Naive B cell (primary cell): ENCODE data around the gene COG7. TPM values are rescaled to one million over a fixed set of nuclear protein-coding genes. Genes with fewer than 3 reads are reported as not detected.
A peak's percentile ranks its signal among the peaks of the same experiment; 100 is the strongest.
"Not testable (repeated sequence)": the region's sequence is repeated elsewhere in the genome, so short reads cannot be mapped to it uniquely, and the experiment has no call there.

ENCODE experiments used
- ATAC-seq, 2 donors: fragments of 150-1000 bp; cut with Tn5 transposase; 2 replicates each; pipeline ENCODE4 v1.10.0; 2021; ENCODE audit warnings: low read depth in 2 of 2, mild to moderate bottlenecking in 2 of 2, moderate library complexity in 2 of 2
- DNase-seq: peaks from one replicate; pipeline ENCODE4 v3.0.0; 2022
- H3K27ac Mint-ChIP-seq, 6 donors: one replicate each; pipeline ENCODE4 v1.8.0; 2020 to 2022; ENCODE audit warnings: mild to moderate bottlenecking in 6 of 6, mixed read lengths in 6 of 6, moderate library complexity in 5 of 6, inconsistent platforms in 2 of 6
- H3K27me3 Mint-ChIP-seq, 3 donors: one replicate each; pipeline ENCODE4 v1.8.0; 2021 to 2022; ENCODE audit warnings: mixed read lengths in 3 of 3, mild to moderate bottlenecking in 1 of 3
- H3K36me3 Mint-ChIP-seq, 2 donors: one replicate each; pipeline ENCODE4 v1.8.0; 2020 to 2022; ENCODE audit warnings: mixed read lengths in 2 of 2, inconsistent platforms in 1 of 2, mild to moderate bottlenecking in 1 of 2
- H3K4me1 Mint-ChIP-seq, 3 donors: one replicate each; pipeline ENCODE4 v1.8.0; 2020 to 2022; ENCODE audit warnings: mixed read lengths in 3 of 3, inconsistent platforms in 1 of 3, mild to moderate bottlenecking in 1 of 3, moderate library complexity in 1 of 3
- H3K4me3 Mint-ChIP-seq, 8 donors: one replicate each; pipeline ENCODE4 v1.8.0; 2020 to 2022; ENCODE audit warnings: mild to moderate bottlenecking in 8 of 8, mixed read lengths in 8 of 8, moderate library complexity in 8 of 8, inconsistent platforms in 2 of 8
- H3K9me3 Mint-ChIP-seq, 7 donors: one replicate each; pipeline ENCODE4 v1.8.0; 2020 to 2022; ENCODE audit warnings: mixed read lengths in 7 of 7, mild to moderate bottlenecking in 5 of 7, inconsistent platforms in 2 of 7, moderate library complexity in 1 of 7
- polyA plus RNA-seq, 6 donors: library from polyadenylated mRNA; unstranded; fragments of 300-500 nt; fragmentation: Illumina TruSeq; gene quantifications; one replicate each; pipeline ENCODE4 v1.2.3, GENCODE V29; 2021; ENCODE audit warnings: low read depth in 6 of 6

COG7 gene
- polyA plus RNA-seq, 6 donors from 2014 or later = 5.8 to 19.3 (median 8.8) TPM

DNA sequence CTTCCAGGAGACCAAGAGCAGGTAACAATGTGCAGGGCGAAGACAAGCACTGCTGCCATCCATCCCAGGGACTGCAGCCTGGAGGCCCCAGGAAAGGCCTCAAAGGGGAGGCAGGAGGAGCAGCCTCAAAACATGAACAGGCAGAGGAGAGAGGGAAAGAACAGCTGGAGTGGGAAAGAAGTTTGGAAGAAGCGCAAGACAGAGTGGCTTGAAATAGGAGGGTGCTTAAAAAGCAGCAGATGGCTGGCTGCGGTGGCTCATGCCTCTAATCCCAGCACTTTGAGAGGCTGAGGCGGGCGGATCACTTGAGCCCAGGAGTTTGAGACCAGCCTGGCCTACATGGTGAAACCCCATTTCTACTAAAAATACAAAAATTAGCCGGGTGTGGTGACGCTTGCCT is 52.5 kb downstream of the COG7 start:
- H3K4me1 Mint-ChIP-seq, DNase-seq, H3K27me3 Mint-ChIP-seq, ATAC-seq, H3K4me3 Mint-ChIP-seq, H3K9me3 Mint-ChIP-seq: not testable (repeated sequence)
- H3K27ac Mint-ChIP-seq = peak overlapping the region in 1 of 6 donors; percentile 97
- H3K36me3 Mint-ChIP-seq = peaks cover 42 to 44% of the 10 kb centered on the region in 2 donors

DNA sequence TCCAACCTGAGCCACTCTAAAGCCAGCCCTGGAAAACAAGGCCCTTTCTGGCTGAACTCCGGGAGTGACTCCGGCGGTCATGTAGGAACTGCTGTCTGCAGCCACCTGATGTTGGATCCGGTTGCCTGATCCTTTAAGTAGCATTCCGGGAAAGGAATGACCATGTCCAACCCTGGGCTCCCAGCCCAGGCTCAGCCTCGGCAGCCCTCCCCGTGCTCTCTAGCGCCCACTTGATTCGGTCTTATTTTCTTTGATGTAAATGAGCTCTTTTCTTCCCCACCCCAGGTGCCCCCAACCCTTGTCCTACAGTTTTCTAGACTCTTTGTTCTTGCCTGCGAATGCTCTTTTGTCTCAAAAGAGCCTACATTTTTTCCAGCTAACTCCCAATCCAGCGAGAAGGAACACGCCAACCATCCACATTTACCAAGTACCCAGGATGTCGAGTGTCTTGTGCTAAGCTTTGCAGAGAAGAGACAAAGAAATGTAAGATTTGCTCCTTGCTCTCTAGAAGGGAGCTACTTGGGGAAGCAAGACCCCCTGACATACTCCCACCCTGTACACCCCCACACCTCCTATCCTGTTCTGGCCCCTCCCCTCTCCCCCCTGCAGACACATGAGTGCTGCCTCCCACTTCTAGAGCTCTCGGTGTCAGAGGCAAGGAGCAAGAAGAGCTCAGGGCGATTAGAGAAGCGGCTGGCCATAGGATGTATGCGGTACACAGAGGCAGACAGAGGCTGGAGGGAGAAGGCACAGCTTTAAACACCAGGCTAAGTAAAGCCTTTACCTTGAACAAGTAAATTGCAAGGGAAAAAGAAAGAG is 53.8 kb downstream of the COG7 start:
- no peak overlapping the region for H3K27ac Mint-ChIP-seq
- ATAC-seq = no peak
- peak overlapping the region in 1 of 8 donors; percentile 47 for H3K4me3 Mint-ChIP-seq
- H3K4me1 Mint-ChIP-seq = no peaks in the 10 kb centered on the region
- no peak for DNase-seq
- no peaks in the 10 kb centered on the region for H3K9me3 Mint-ChIP-seq
- peaks cover 42 to 47% of the 10 kb centered on the region in 2 donors for H3K36me3 Mint-ChIP-seq
- no peaks in the 10 kb centered on the region for H3K27me3 Mint-ChIP-seq

DNA sequence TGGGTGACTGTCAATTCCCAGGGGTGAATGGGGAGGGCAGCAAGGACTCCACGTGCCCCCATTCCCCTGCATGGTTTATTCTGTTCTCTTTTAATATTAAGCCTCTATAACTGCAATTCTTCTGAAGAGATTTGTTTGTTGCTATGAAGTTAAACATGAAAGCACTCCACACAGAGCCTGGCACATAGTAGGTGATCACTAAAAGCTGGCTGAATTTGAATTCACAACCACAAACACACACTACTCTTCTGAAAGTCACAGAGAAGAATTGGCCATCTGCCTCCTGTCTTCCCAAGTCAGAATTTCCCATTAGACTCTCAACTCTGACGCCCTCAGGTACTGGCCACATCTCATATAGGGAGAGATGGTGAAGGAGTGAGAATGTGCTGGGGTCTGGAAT is 55.5 kb downstream of the COG7 start:
- no peak overlapping the region for H3K4me3 Mint-ChIP-seq
- no peak overlapping the region for H3K27ac Mint-ChIP-seq
- no peaks in the 10 kb centered on the region for H3K9me3 Mint-ChIP-seq
- H3K27me3 Mint-ChIP-seq = no peaks in the 10 kb centered on the region
- ATAC-seq (no peak), DNase-seq (no peak)
- H3K4me1 Mint-ChIP-seq = no peaks in the 10 kb centered on the region
- peaks cover 32 to 35% of the 10 kb centered on the region in 2 donors for H3K36me3 Mint-ChIP-seq

DNA sequence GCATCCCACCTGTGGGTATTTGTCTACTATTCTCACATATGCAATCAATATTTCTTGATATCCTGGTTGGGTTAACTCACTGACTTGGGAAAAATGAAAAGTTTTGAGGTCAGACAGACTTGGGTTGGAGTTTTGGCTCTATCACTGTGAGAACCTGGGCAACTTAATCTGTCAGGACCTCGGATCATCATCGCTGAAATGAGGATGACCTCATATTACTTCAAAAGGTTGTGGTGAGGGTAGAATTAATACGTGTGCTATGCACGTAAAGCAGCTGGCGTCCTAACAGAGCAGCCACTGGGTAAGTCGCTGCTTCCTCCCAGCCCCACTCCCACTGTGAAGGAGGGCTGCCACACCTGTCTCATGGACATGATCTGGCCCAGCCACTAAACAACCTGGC is 57.3 kb downstream of the COG7 start:
- no peak for DNase-seq
- Mint-ChIP-seq H3K27me3 (no peaks in the 10 kb centered on the region), H3K4me3 (no peak overlapping the region), H3K27ac (no peak overlapping the region), H3K9me3 (no peaks in the 10 kb centered on the region), H3K36me3 (peaks cover 34 to 38% of the 10 kb centered on the region in 2 donors), H3K4me1 (no peaks in the 10 kb centered on the region)
- ATAC-seq = no peak

DNA sequence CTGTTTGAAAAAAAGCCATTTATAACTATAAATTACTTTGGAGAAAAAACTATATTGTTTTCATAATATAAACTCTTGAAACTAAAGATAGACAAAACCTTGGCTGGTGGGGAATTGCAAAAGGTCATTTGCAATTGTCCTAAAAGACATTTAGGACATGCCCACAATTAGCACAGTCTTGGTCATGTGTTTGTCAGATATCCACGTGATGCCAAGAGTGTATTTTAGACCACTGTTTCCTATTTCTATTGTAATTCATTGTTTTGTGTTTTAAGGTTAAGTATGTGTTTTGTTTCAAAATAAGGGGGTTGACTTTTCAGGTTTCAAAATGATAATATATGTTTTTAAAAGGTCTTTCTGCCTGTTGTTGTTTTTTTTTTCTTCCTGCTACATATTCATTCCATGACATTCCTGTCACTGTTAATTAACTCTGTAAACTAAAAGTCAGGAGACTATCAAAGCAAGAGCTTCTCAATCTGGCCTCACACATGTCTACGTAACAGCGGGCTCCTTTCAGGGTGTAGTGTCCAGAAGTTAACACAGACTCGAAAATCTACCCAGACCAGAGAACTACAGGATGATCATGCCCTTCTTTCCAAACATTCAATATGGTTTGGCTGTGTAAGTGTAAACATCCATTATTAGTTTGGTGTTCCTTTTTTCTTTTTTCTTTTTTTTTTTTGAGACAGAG is 58.7 kb downstream of the COG7 start:
- H3K36me3 Mint-ChIP-seq = peaks cover 28 to 30% of the 10 kb centered on the region in 2 donors
- ATAC-seq = no peak

DNA sequence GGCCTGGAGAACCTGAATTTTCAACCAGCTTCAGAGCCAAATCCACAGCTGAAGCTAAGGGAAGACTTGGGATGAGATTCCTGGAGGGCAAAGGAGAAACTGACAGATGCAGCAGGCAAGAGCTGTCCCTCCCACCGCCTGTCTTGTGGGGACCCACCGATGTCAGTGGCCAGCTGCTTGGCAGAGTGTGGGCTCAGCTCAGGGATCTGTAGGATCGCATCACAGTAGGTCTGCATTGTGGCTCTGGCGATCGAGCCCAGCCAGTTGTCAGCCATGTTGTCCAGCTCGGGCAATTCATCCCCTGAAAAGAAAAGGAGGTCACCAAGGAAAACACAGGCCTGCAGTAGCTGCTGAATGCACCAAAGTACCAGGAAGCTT is 60.8 kb downstream of the COG7 start:
- Mint-ChIP-seq H3K4me1 (no peaks in the 10 kb centered on the region), H3K36me3 (peaks cover 22 to 29% of the 10 kb centered on the region in 2 donors), H3K9me3 (no peaks in the 10 kb centered on the region), H3K4me3 (no peak overlapping the region), H3K27ac (no peak overlapping the region), H3K27me3 (no peaks in the 10 kb centered on the region)
- DNase-seq = no peak
- no peak for ATAC-seq

More for the DNA sequence above, 58.7 kb downstream of the COG7 start:
- H3K4me1 Mint-ChIP-seq = no peaks in the 10 kb centered on the region
- no peak overlapping the region for H3K4me3 Mint-ChIP-seq
- no peaks in the 10 kb centered on the region for H3K27me3 Mint-ChIP-seq
- no peak overlapping the region for H3K27ac Mint-ChIP-seq
- H3K9me3 Mint-ChIP-seq = no peaks in the 10 kb centered on the region
- no peak for DNase-seq

DNA sequence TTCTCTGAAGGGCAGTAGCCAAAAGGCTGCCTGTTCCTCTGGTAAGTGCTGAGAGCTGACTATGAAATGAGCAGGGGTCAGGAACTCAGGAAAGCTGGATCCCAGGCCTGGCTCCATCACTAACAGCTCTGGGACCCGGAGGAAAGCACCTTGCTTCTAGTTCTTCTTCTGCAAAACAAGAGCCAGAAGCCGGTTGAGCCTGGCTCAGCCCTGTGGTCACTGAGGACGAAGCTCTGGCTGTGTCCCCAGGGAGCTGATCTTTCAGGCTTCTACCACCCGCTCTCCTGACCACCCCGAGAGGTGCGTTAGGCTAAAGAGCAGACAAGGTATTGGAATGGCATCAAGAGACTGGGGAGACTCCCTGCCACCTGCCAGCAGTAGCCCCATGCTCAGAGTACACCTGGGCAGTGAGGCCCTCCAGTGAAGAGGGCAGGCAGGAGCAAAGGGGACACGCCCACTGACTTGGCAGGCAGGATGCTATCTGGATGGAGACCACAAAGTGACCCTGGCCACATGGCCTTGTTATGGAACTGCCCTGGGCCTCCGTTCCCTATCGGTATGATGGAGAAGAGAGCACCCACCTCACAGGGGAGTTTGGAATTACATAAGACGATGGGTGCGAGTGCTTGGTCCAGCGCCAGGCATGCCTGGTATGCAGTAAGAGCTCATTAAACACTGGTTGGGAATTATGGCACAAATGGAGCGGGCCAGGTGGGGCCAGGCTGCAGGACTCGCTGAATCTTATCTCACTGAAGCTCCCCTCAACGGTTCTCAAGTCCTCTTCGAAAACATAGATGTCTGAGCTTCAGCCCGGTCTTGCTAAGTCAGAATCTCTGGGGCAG is 61.4 kb downstream of the COG7 start:
- H3K9me3 Mint-ChIP-seq = no peaks in the 10 kb centered on the region
- DNase-seq (no peak), ATAC-seq (no peak)
- no peaks in the 10 kb centered on the region for H3K4me1 Mint-ChIP-seq
- H3K4me3 Mint-ChIP-seq = no peak overlapping the region
- no peaks in the 10 kb centered on the region for H3K27me3 Mint-ChIP-seq
- no peak overlapping the region for H3K27ac Mint-ChIP-seq
- H3K36me3 Mint-ChIP-seq = peaks cover 22 to 28% of the 10 kb centered on the region in 2 donors

DNA sequence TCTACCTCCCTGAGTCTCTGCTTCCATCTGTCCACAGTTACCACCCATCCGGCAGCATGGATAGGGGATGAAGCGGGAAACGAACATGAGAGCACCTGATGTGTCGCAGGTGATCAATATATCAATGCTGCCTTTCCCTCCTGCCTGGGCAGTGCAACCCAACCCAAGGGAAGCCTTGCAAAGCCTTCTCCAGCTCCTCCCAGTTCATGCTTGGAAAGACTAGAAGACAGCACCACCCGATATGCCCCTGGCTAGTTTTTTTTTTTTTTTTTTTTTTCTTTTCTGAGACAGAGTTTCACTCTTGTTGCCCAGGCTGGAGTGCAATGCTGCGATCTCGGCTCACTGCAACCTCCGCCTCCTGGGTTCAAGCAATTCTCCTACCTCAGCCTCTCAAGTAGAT is 63.1 kb downstream of the COG7 start:
- H3K4me3 Mint-ChIP-seq, H3K27ac Mint-ChIP-seq, DNase-seq, H3K4me1 Mint-ChIP-seq, H3K27me3 Mint-ChIP-seq, H3K9me3 Mint-ChIP-seq, ATAC-seq: not testable (repeated sequence)
- peaks cover 22 to 28% of the 10 kb centered on the region in 2 donors for H3K36me3 Mint-ChIP-seq

DNA sequence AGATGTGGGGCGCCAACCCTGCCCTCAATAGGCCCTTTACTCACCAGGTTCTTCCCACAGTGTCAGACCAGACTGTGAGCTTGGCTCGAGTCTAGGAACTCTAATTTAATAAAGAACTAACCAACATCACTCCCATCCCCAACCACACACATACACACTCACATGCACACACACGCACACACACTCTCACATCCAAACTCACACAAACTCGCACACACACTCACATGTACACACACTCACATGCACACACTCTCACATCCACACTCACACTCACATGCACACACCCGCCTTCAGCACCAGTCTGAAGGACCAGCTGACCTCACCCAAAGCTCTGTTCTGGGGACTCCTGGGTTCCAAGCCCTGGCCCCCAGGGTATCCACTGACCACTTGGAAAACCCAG is 63.8 kb downstream of the COG7 start:
- ATAC-seq = no peak
- H3K27ac Mint-ChIP-seq = peak overlapping the region in 1 of 6 donors; percentile 63
- no peaks in the 10 kb centered on the region for H3K27me3 Mint-ChIP-seq
- H3K4me1 Mint-ChIP-seq = no peaks in the 10 kb centered on the region
- DNase-seq = no peak
- H3K9me3 Mint-ChIP-seq = no peaks in the 10 kb centered on the region
- H3K4me3 Mint-ChIP-seq = no peak overlapping the region
- peaks cover 22 to 24% of the 10 kb centered on the region in 2 donors for H3K36me3 Mint-ChIP-seq

DNA sequence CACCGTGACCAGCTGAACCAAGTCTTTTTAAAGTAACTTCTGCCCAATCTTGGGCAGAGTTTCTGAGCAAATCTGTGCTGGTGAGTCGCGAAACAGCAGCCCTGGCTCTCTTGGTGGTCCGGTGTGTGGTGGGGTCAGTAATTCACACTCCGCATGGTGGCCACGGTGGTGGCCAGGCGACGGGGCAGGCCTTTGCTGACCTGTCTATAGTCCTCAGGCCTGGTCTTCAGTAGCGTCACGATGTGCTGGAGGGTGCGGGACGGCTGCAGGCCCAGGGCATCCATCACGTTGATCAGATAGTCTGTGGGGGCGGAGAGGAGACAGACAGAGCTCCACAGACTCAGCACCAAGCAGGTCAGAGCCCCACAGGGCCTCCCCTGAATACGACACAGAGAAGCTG is 64.2 kb downstream of the COG7 start:
- DNase-seq = no peak
- Mint-ChIP-seq H3K27ac (no peak overlapping the region), H3K4me3 (no peak overlapping the region), H3K4me1 (no peaks in the 10 kb centered on the region), H3K27me3 (no peaks in the 10 kb centered on the region), H3K9me3 (no peaks in the 10 kb centered on the region), H3K36me3 (peaks cover 21 to 22% of the 10 kb centered on the region in 2 donors)
- no peak for ATAC-seq

DNA sequence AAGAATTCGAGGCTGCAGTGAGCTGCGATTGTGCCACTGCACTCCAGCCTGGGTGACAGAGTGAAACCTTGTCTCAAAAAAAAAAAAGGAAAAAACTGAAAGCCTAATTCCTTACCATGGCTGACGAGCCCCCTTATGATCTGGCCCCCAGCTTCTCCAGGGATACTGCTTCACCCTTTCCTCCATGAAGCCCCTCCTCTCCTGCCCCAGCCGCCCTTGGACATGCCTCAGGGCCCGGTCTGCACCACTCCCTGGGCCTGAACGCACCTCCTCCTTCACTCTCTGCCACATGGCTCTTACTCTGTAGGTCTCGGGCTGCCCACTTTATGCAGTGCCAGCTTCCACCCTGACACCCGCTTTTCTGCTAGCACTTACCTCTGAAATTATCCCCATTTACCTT is 65.3 kb downstream of the COG7 start:
- H3K4me3 Mint-ChIP-seq = no peak overlapping the region
- H3K27ac Mint-ChIP-seq = peak overlapping the region in 2 of 6 donors; percentile 64 to 97
- H3K9me3 Mint-ChIP-seq = no peaks in the 10 kb centered on the region
- ATAC-seq (no peak), DNase-seq (no peak)
- H3K27me3 Mint-ChIP-seq = no peaks in the 10 kb centered on the region
- H3K36me3 Mint-ChIP-seq = peaks cover 21 to 22% of the 10 kb centered on the region in 2 donors
- H3K4me1 Mint-ChIP-seq = no peaks in the 10 kb centered on the region

DNA sequence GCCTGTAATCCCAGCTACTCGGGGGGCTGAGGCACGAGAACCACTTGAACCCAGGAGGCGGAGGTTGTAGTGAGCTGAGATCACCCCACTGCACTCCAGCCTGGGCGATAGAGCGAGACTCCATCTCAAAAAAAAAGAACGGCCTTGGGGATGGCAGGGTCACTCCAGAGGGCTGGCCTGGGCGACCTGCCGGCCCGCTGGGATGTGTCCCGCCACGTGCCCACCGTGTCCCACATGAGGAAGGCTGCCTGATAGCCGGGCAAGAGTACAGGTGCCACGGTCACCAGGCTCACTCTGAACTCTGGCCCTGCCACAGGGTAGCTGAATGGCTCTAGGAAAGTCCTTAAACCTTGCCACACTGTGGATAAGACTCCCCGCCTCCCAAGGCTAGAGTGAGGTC is 67.5 kb downstream of the COG7 start:
- H3K27ac Mint-ChIP-seq = no peak overlapping the region
- H3K4me3 Mint-ChIP-seq = no peak overlapping the region
- H3K36me3 Mint-ChIP-seq = peaks cover 11 to 12% of the 10 kb centered on the region in 2 donors

DNA sequence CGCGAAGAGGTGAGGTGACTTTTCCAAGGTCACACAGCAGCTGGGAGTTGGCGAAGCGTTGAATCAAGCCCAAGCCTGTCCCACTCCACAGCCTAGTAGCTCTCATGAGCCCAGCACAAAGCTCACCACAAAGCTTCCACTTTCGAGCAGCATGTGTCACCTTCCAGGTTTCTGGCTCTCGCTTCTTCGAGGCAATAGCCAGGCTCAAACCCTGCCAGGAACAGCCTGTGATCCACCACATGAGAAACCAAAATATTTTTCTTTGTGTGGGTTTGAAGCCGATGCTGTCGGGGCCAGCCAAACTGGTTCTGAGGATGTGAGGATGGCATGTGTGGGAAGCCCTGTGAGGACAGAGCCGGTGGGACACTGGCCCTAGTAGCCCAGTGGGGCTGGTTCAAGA is 68.1 kb downstream of the COG7 start:
- H3K27me3 Mint-ChIP-seq = no peaks in the 10 kb centered on the region
- no peaks in the 10 kb centered on the region for H3K4me1 Mint-ChIP-seq
- no peak overlapping the region for H3K27ac Mint-ChIP-seq
- ATAC-seq = no peak
- DNase-seq = no peak
- peaks cover 10 to 12% of the 10 kb centered on the region in 2 donors for H3K36me3 Mint-ChIP-seq
- no peak overlapping the region for H3K4me3 Mint-ChIP-seq
- H3K9me3 Mint-ChIP-seq = no peaks in the 10 kb centered on the region

More for the DNA sequence above, 67.5 kb downstream of the COG7 start:
- no peaks in the 10 kb centered on the region for H3K27me3 Mint-ChIP-seq
- DNase-seq = no peak
- ATAC-seq = no peak
- H3K9me3 Mint-ChIP-seq = no peaks in the 10 kb centered on the region
- H3K4me1 Mint-ChIP-seq = no peaks in the 10 kb centered on the region
